Measurements from ENCODE around the gene CRYBA4. TPM values are rescaled to one million over a fixed set of nuclear protein-coding genes. Genes with fewer than 3 reads are reported as not detected.

CRYBA4 gene
- total and polyA plus RNA-seq, 2 of the 13 experiments (the other 11 are each of a cell fraction or from before 2014, with no cell fraction given), result not detected

- TF ChIP-seq ZMYM3 (CRISPR knock-in tag; IDR thresholded peaks at IDR 0.05), result no peak
Observed at GRCh38 chr22:26623984-26624383, 2.2 kb downstream of the CRYBA4 start (continued).

- H2AFZ ChIP-seq (ENCODE audit: low read length), result no peak overlapping the region
- intact Hi-C loops (cut with micrococcal nuclease; ENCODE audit: unreplicated experiment), result no loop called here
- H3K4me3 ChIP-seq (replicated peaks in 1 of 3; ENCODE audit: insufficient read depth in 1 of 3, low read depth in 2 of 3, low read length in 3 of 3), result no peak overlapping the region
- DNase-seq (ENCODE audit: low spot score) (no peak), FAIRE-seq (no peak), ATAC-seq (no peak)
- no peaks in the 10 kb centered on the region for H3K4me1 ChIP-seq (ENCODE audit: insufficient read depth, low read length)
- no peak overlapping the region for H3K9ac ChIP-seq (ENCODE audit: insufficient read depth, low read depth, low read length)
- H3K4me2 ChIP-seq (ENCODE audit: low read depth, low read length), result no peak overlapping the region
- H3K9me3 ChIP-seq (ENCODE audit: low read length), result no peaks in the 10 kb centered on the region
- H3K36me3 ChIP-seq (replicated peaks in 1 of 2; ENCODE audit: control insufficient read depth in 1 of 2, insufficient read depth in 2 of 2, low read length in 2 of 2), result no peaks in the 10 kb centered on the region
- BruUV-seq (replicated peaks), result no TSS peak
- no peak for TF ChIP-seq ZKSCAN5 (CRISPR knock-in tag; IDR thresholded peaks at IDR 0.05)
- no peak for TF ChIP-seq FOXP1 (IDR thresholded peaks at IDR 0.05)
- TF ChIP-seq FOXP1 (CRISPR knock-in tag; IDR thresholded peaks at IDR 0.05), result no peak
- TF ChIP-seq TOPORS (CRISPR knock-in tag; IDR thresholded peaks at IDR 0.05), result no peak
- no peak for TF ChIP-seq ZNF761 (CRISPR knock-in tag; conservative IDR thresholded peaks at IDR 0.05)
- no peaks in the 10 kb centered on the region for H4K20me1 ChIP-seq (ENCODE audit: insufficient read depth, low read length)
- ChIA-PET CTCF (ENCODE audit: low intra/inter-chr PET ratio, low total read pairs) (no interaction called here), POLR2A (no interaction called here)
- WGBS (ENCODE audit: low lambda C conversion rate), result 61% methylated on average over 6 of the region's 12 CpGs
- peaks cover 0 to 19% of the 10 kb centered on the region in 2 experiments; a peak in 3 of 5 replicates for H3K27me3 ChIP-seq (ENCODE audit: control insufficient read depth in 1 of 2, insufficient read depth in 2 of 2, low read length in 2 of 2)
- in situ Hi-C loops (cut with HindIII; ENCODE audit: extremely low pct_ligation_motif_present, low pct_unique_long_range_greater_than_20kb), result no loop called here
- no peaks in the 10 kb centered on the region for H3K79me2 ChIP-seq (ENCODE audit: insufficient read depth, low read length)
- no peak overlapping the region for H3K27ac ChIP-seq (ENCODE audit: extremely low read length, insufficient read depth, low read length)
Observed at GRCh38 chr22:26624803-26625202, 3.0 kb downstream of the CRYBA4 start.

GRCh38 chr22:26629988-26630761 lies 8.4 kb downstream of the CRYBA4 start:
- ATAC-seq, result no peak
- in situ Hi-C loops (cut with HindIII; ENCODE audit: extremely low pct_ligation_motif_present, low pct_unique_long_range_greater_than_20kb), result no loop called here
- no peak overlapping the region for H3K4me3 ChIP-seq (replicated peaks in 1 of 3; ENCODE audit: insufficient read depth in 1 of 3, low read depth in 2 of 3, low read length in 3 of 3)
- ChIA-PET CTCF (ENCODE audit: low intra/inter-chr PET ratio, low total read pairs) (no interaction called here), POLR2A (no interaction called here)
- H3K79me2 ChIP-seq (ENCODE audit: insufficient read depth, low read length), result no peaks in the 10 kb centered on the region
- H3K27me3 ChIP-seq (ENCODE audit: control insufficient read depth in 1 of 2, insufficient read depth in 2 of 2, low read length in 2 of 2), result peaks cover 0 to 9% of the 10 kb centered on the region in 2 experiments; a peak in 2 of 5 replicates
- BruUV-seq (replicated peaks), result no TSS peak
- intact Hi-C loops (cut with micrococcal nuclease; ENCODE audit: unreplicated experiment), result no loop called here
- H3K9ac ChIP-seq (ENCODE audit: insufficient read depth, low read depth, low read length), result no peak overlapping the region
- TF ChIP-seq MAFF (IDR thresholded peaks at IDR 0.05; ENCODE audit: low read depth, low read length) (peak; percentile 55), MAFK (conservative IDR thresholded peaks at IDR 0.05 in 1 of 2, IDR thresholded peaks at IDR 0.05 in 1 of 2; ENCODE audit: low read length in 2 of 2) (peak; percentile 39 to 64; a peak in 2 of 4 replicates), AGO2 (optimal IDR thresholded peaks at IDR 0.05; ENCODE audit: low read depth, low read length) (no peak), CC2D1A (CRISPR knock-in tag; IDR thresholded peaks at IDR 0.05) (no peak)
- WGBS (ENCODE audit: low lambda C conversion rate), result 51% methylated on average over 17 of the region's 18 CpGs
- no peaks in the 10 kb centered on the region for H3K9me3 ChIP-seq (ENCODE audit: low read length)
- H2AFZ ChIP-seq (ENCODE audit: low read length), result no peak overlapping the region
- no peaks in the 10 kb centered on the region for H4K20me1 ChIP-seq (ENCODE audit: insufficient read depth, low read length)
- H3K36me3 ChIP-seq (replicated peaks in 1 of 2; ENCODE audit: control insufficient read depth in 1 of 2, insufficient read depth in 2 of 2, low read length in 2 of 2), result no peaks in the 10 kb centered on the region
- no peak overlapping the region for H3K27ac ChIP-seq (ENCODE audit: extremely low read length, insufficient read depth, low read length)
- FAIRE-seq, result no peak
- H3K4me2 ChIP-seq (ENCODE audit: low read depth, low read length), result no peak overlapping the region
- DNase-seq (ENCODE audit: low spot score), result no peak
- no peaks in the 10 kb centered on the region for H3K4me1 ChIP-seq (ENCODE audit: insufficient read depth, low read length)
